Transverse colon (tissue), 4 donors: ENCODE data around the gene CRYGC. TPM values are rescaled to one million over a fixed set of nuclear protein-coding genes. Genes with fewer than 3 reads are reported as not detected.
"Not testable (repeated sequence)": the region's sequence is repeated elsewhere in the genome, so short reads cannot be mapped to it uniquely, and the experiment has no call there.

ENCODE experiments used
- DNase-seq: peaks from one replicate; pipeline ENCODE4 v3.0.0-alpha.2; 2019
- H3K27ac ChIP-seq, 4 donors: fragments of 200-600 bp; sonication (generic); 2 replicates each; pipeline ENCODE4 v1.5.1; 2016 to 2018; ENCODE audit warnings: inconsistent platforms in 4 of 4
- H3K27me3 ChIP-seq: fragments of 200-600 bp; sonication (generic); 2 replicates; pipeline ENCODE4 v1.5.1; 2017; ENCODE audit warnings: inconsistent platforms
- H3K36me3 ChIP-seq, 4 donors: fragments of 200-600 bp; sonication (generic); 2 replicates each; pipeline ENCODE4 v1.5.1; 2017 to 2019; ENCODE audit warnings: inconsistent platforms in 4 of 4
- H3K4me1 ChIP-seq, 4 donors: fragments of 200-600 bp; sonication (generic); 2 replicates each; pipeline ENCODE4 v1.5.1; 2017 to 2020; ENCODE audit warnings: inconsistent platforms in 4 of 4
- H3K4me3 ChIP-seq, 4 donors: fragments of 200-600 bp; sonication (generic); 1 replicate in 1 of 4; 2 replicates in 3 of 4; pipeline versions ENCODE4 v1.5.1 to v1.6.1; 2017 to 2019; ENCODE audit warnings: inconsistent platforms in 4 of 4
- H3K9me3 ChIP-seq, 2 donors: fragments of 200-600 bp; sonication (generic); 2 replicates each; pipeline ENCODE4 v1.5.1; 2017 to 2019; ENCODE audit warnings: inconsistent platforms in 2 of 2
- CTCF ChIP-seq, 5 experiments: fragments of 200-600 bp in 3 of 5; fragments of 450-650 bp in 2 of 5; sonication (generic) in 3 of 5; IDR thresholded peaks; 1 replicate in 2 of 5; 2 replicates in 3 of 5; pipeline ENCODE4 v1.5.1; 2016 to 2017; ENCODE audit warnings: antibody characterized with exemption in 5 of 5, inconsistent platforms in 3 of 5, mild to moderate bottlenecking in 2 of 5, moderate library complexity in 1 of 5
- EP300 ChIP-seq: sonication (generic); formaldehyde crosslinking; IDR thresholded peaks from one replicate; pipeline ENCODE4 v1.6.1; 2017; ENCODE audit warnings: antibody characterized with exemption, low read depth
- POLR2A ChIP-seq: fragments of 450-650 bp; IDR thresholded peaks from one replicate; pipeline ENCODE4 v1.6.1; 2016; ENCODE audit warnings: antibody characterized with exemption, mild to moderate bottlenecking, moderate library complexity
- POLR2AphosphoS5 ChIP-seq, 3 donors: sonication (generic); formaldehyde crosslinking; IDR thresholded peaks; one replicate each; pipeline ENCODE4 v1.6.1; 2016; ENCODE audit warnings: antibody characterized with exemption in 3 of 3
- WGBS, 2 donors: methylation state at CpG; one replicate each; pipeline ENCODE4 v1.1.5; 2018; ENCODE audit warnings: low coverage in 1 of 2; 5-methylcytosine and 5-hydroxymethylcytosine counted together
- in situ Hi-C, 4 donors: fragments of 200-750 bp; cut with MboI; loops; one replicate each; pipeline versions ENCODE4 v1.15.0 to v1.15.1; 2017; ENCODE audit warnings: low sequenced_read_pairs in 3 of 4, low pct_ligation_motif_present in 1 of 4, low pct_unique_long_range_greater_than_20kb in 1 of 4
- intact Hi-C: fragments of 100-400 bp; cut with DNase I; formaldehyde crosslinking; loops from one replicate; pipeline ENCODE4 v1.15.1; 2023; ENCODE audit warnings: low total_unique reads
- total RNA-seq, 4 donors: library from RNA; depleted of rRNA; stranded (reverse); fragments of >200 nt; gene quantifications; one replicate each; pipeline ENCODE4 v1.1.0, GENCODE V29; 2016

The CRYGC gene
- total RNA-seq, 4 donors from 2014 or later, result not detected

GRCh38 chr2:208122248-208122647 is 7.4 kb downstream of the CRYGC start:
- in situ Hi-C loops (no loop called here), intact Hi-C loops (no loop called here)
- H3K36me3 ChIP-seq, result no peaks in the 10 kb centered on the region
- H3K27ac ChIP-seq, result no peak overlapping the region
- no peak overlapping the region for H3K4me3 ChIP-seq
- DNase-seq, result no peak
- peaks cover 19% of the 10 kb centered on the region for H3K27me3 ChIP-seq
- TF ChIP-seq EP300 (no peak), POLR2A (no peak), CTCF (IDR thresholded peaks at IDR 0.05) (no peak), POLR2AphosphoS5 (IDR thresholded peaks at IDR 0.05) (no peak)
- H3K4me1 ChIP-seq, result peaks cover 0 to 7% (median 2%) of the 10 kb centered on the region in 4 donors
- H3K9me3 ChIP-seq, result no peaks in the 10 kb centered on the region
- WGBS, 2 donors, result 90 to 91% methylated on average over 1 of the region's 1 CpG

- no peak for DNase-seq
- 93% methylated on average over 3 of the region's 3 CpGs; no CpG with 5 or more reads in 1 of the 2 donors for WGBS, 2 donors
- Histone ChIP-seq H3K36me3 (no peaks in the 10 kb centered on the region), H3K4me1 (peaks cover 0 to under 1% (median 0%) of the 10 kb centered on the region in 4 donors), H3K4me3 (no peak overlapping the region), H3K9me3 (no peaks in the 10 kb centered on the region), H3K27ac (no peak overlapping the region), H3K27me3 (peaks cover 9% of the 10 kb centered on the region)
- in situ Hi-C loops (no loop called here), intact Hi-C loops (no loop called here)
- TF ChIP-seq EP300 (no peak), CTCF (IDR thresholded peaks at IDR 0.05) (no peak), POLR2AphosphoS5 (IDR thresholded peaks at IDR 0.05) (no peak), POLR2A (no peak)
Observed at GRCh38 chr2:208118918-208119317, 10.7 kb downstream of the CRYGC start.

- H3K27me3 ChIP-seq, H3K27ac ChIP-seq, intact Hi-C loops, H3K4me3 ChIP-seq, H3K9me3 ChIP-seq, H3K4me1 ChIP-seq, H3K36me3 ChIP-seq, DNase-seq, in situ Hi-C loops: not testable (repeated sequence)
- 79 to 85% methylated on average over 7 to 11 of the region's 11 CpGs for WGBS, 2 donors
Observed at GRCh38 chr2:208117390-208117789, 12.2 kb downstream of the CRYGC start.

GRCh38 chr2:208112969-208113368 is 16.7 kb downstream of the CRYGC start:
- no peaks in the 10 kb centered on the region for H3K9me3 ChIP-seq
- H3K27me3 ChIP-seq, result peaks cover 8% of the 10 kb centered on the region
- intact Hi-C loops (no loop called here), in situ Hi-C loops (no loop called here)
- no peak overlapping the region for H3K4me3 ChIP-seq
- no peaks in the 10 kb centered on the region for H3K36me3 ChIP-seq
- H3K4me1 ChIP-seq, result no peaks in the 10 kb centered on the region
- TF ChIP-seq POLR2A (no peak), EP300 (no peak), CTCF (IDR thresholded peaks at IDR 0.05) (no peak), POLR2AphosphoS5 (IDR thresholded peaks at IDR 0.05) (no peak)
- DNase-seq, result no peak
- H3K27ac ChIP-seq, result no peak overlapping the region
- WGBS, 2 donors, result 51% methylated on average over 7 of the region's 7 CpGs; no CpG with 5 or more reads in 1 of the 2 donors

GRCh38 chr2:208112273-208112745 is 17.3 kb downstream of the CRYGC start:
- H3K27me3 ChIP-seq, H3K27ac ChIP-seq, in situ Hi-C loops, H3K36me3 ChIP-seq, H3K4me1 ChIP-seq, H3K4me3 ChIP-seq, H3K9me3 ChIP-seq, DNase-seq, intact Hi-C loops: not testable (repeated sequence)
- WGBS, 2 donors, result 58% methylated on average over 21 of the region's 36 CpGs; no CpG with 5 or more reads in 1 of the 2 donors
